Stimulated activated CD8-positive, alpha-beta memory T cell treated with anti-CD3 and anti-CD28 coated beads, Interleukin-4, amount 100 ng/mL, for 24 hours (primary cell): ENCODE results near the gene TBC1D22A.

Source experiments
- DNase-seq: peaks from one replicate; pipeline ENCODE4 v3.0.0-alpha.2; 2020; ENCODE audit warnings: low read depth

TBC1D22A gene

DNA sequence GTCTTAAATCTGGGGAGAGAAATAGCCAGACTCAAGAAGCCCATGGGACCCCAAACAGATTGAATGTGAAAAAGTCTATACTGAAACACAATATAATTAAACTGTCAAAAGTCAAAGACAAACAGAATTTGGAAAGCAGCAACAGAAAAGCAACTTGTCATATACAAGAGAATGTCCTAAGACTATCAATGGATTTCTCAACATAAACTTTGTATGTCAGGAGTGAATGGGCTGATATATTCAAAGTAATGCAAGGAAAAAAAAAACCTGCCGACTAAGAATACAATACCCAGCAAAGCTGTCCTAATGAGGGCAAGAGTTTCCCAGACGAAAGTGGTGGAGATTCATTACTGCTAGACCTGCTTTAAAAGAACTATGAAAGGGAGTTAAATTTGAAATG lies 73.2 kb downstream of the TBC1D22A start:
- DNase-seq = no peak

DNA sequence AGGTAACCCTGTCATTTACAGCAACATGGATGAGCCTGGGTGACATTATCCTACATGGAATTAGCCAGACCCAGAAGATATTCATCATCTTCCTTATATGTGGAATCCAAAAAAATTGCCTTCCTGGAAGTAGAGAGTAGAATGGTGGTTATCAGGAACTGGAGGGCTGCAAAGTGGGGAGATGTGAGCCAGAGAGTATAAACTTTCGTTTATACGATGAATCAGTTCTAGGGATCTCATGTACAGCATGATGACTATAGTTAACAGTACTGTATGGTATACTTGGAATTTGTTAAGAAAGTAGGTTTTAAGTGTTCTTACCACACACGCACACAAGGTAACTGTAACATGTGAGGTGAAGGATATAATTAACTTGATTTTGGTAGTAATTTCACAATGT lies 79.1 kb downstream of the TBC1D22A start:
- no peak for DNase-seq

DNA sequence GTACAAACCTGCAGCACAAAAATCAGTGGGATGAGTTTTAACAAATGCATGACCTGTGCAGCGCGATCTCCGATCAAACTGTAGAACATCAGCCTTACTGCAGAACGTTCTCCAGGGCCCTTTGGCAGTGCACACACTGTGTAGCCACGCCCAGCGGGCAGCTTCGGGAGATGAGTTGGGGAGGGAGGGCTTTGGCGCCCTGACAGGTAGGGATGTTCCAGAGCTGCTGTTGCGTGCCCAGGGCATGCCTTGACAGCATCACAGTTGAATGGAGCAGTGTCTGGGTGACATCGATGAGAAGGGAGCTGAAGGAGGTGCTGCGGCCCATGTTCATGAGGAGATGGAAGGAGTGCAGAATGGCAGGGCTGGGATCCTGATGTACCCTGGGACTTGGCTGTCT lies 80.2 kb downstream of the TBC1D22A start:
- no peak for DNase-seq

DNA sequence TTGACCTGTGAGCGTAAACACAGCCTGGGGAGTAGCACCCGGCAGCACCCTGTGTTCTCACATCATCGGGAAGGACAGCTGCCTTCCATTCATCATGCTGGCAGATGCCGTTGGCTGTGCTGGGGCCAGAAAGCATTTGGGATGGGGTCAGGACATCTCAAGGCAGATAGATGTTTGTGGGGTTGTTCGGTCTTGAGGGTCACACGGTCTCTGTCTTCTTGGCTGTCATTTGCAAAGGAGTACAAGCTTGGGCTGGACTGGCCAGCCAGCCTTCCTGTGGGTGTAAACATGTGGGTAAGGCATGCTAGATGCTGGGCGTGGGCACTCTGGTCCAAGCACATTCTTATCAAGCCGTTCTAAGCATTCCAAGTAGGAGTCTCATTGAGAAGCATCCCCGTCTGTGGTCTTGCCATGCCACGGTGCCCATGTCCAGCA lies 81.4 kb downstream of the TBC1D22A start:
- DNase-seq = no peak

DNA sequence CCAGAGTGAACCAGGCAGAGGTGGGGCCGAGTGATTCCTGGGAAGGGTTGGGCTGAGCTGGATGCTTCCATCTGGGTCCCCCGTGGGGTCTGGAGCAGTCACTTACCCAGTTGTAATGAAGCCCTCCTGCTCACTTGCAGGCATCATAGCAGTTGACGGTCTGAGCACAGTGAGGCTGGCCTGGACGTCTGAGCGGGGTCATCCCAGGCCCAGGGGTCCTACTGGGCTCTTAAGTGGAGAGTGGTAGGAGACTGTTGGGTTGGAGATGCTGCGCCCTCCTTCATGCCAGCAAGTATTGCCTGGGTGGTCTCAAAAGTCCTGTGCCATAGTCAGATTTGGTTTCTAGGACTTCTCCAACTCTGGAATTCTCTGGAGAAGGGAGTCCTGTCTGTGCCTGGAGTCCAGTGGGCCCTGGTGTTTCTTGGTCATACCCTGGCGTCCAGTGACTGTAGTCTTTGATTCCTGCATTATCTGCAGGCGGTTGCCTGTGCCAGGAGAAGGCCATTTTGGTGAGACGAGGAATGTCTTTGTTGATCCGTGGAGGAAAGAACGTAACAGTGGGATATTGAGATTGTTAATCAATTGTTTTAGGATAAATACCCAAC lies 82.3 kb downstream of the TBC1D22A start:
- DNase-seq = no peak

DNA sequence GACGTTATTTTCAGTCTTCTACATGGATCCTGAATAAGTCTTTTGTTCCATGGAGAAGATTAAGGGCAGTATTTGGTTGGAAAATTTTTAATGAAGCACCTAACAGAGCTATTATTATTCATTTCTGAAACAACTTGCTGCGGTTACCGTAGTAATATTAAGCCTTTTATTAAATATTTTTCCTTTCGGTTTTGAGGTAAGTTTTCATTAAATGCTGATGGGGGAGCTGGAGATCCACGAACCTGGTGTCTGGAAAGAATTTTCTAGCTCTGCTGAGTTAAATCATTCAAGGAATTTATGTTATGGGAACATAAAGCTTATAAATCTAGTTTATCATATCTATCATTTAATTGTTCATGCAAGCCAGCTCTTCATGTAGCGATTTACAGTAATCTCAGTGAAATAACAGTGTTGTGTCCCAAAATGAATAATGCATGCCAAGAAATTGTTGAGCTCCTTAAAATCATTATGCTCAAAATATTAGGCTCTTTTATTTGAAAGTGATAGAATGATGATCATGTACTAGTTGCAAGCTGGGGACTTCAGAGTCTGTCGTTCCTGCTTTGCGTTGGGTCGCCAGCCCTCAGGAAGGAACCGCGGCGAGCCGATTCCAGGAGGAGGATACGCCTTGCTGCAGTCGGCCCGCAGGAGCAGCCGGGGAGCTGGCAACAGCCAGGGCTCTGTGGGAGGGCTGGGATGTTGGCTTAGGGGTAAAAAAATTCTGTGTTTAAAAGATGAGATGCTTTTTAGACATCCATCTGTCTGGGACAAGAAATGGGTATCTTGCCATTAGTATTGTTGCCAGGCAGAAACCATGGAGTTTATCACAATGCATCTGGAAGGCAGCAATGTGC lies 83.1 kb downstream of the TBC1D22A start:
- no peak for DNase-seq

DNA sequence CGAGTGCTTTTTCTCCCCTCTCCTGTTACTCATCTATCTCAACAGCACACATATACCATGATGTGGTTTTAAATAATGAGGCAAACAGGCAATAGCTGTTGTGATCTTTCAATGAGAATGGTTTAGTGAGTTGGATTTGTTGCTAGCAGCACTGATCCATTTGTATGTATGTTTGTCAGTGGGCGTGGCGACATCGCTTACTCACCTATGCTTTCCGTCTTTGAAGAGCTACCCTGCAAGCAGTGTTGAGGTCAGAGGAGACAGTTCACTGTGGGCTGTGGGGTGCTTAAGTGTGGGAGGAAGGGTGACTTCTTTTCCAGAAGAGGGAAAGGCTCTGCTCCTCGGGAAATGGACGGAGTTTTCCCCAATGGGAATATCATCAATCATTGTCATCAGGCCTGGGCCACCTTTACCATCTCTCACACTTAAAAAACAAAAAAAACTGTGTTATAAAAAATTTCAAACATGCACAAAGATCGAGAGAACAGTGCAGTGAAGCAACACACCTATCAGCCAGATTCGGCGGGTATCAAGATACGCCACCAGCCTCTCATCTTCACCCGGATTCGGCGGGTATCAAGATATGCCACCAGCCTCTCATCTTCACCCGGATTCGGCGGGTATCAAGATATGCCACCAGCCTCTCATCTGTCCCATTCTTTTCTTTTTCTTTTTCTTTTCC lies 83.8 kb downstream of the TBC1D22A start:
- no peak for DNase-seq

DNA sequence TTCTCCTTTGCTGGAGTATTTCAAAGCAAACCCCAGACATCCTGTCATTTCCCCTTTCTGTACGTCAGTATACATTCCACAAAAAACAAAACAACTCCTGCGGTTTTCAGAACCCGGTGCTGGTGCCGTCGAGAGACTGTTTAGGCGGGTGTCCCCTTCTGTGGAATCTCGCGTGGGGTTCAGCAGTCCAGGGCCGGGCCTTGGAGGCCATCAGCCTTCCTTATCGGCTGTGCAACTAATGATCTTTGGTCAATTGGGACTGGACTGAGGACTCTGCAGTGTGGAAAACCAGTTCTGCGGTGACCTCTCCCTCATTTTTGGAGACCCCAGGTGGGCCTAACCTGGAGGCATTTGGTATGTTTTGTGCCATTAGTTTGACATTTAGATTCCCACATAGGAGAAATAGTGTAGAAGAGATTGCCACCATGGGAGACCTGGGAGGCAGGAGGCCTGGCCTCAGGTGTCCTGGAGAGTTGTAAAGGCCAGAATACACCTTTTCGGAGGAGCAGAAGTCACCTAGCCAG lies 84.4 kb downstream of the TBC1D22A start:
- DNase-seq = no peak

DNA sequence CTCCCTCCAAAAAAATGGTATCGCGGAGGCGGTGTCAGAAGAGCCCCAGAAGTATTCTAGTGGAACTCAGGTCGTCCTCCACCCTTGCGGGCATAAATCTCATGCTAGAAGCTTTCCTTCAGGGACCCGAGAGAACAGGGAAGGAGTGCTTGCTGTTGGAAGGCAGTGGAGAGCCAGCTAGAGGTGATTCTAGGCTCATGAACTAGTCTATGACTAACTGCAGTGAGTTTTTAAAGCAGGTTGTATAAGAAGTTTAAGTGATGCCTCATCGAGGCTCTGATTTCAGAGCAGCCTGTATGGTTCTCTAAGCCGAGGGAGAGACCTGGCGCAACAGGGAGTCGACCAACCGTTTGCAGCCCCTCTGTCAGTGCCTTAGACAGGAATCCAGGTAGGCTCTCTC lies 85.7 kb downstream of the TBC1D22A start:
- DNase-seq = no peak

DNA sequence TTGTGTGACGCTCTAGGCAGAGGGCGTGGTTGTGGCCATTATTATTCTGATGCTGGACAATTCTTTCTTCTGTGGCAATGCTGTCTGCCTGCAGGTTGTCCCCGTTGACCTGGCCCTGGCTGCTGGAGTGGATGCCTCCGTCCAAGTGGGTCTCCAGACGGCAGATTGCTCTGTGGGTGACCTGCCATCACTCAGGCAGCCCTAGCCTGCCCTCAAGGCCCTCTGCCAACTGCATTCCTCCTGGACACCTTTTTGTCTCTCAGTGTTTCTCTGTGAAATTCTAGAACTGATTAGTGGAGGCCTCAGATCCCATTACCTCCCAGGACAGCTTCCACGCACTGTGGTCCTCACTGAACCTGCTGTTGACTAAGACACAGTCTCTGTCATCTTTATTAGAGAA lies 86.7 kb downstream of the TBC1D22A start:
- no peak for DNase-seq

DNA sequence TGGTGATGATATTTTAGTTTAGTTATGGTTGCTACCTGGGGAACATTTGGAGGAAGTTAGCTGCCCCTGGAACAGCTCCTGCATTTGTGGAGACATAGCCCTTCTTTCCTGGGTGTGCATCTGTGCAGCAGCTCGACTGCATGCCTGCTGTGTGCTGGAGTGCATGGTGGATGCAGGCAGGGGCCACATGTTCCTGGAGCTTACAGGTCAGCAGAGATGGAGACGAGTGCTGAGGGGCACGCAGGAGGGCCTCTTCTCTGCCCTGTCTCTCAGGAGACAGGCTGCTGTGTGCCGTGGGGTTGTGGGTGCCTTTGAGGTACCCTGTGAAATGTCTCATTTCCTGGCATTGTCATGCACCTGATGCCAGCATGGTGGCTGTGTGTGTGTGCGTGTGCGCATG lies 87.5 kb downstream of the TBC1D22A start:
- DNase-seq = no peak

DNA sequence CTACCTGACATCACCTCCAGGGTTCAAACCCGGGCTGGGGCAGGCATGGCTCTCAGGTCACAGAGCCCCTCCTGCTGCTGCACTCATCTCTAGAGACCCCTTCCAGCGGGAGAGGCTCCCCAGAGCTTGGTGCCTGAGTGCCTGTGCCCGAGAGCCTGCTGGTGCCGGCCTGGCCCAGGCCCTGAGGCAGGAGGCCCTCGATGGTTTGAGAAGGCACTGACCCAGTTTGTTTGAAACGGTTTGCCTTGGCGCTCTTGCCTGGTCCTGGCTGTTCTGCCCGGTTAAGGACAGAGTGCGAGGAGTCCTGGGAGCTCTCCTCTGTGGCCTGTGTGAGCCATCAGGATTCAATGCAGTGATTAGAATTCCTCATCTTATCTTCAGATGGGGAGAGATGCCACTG lies 88.9 kb downstream of the TBC1D22A start:
- DNase-seq = no peak

DNA sequence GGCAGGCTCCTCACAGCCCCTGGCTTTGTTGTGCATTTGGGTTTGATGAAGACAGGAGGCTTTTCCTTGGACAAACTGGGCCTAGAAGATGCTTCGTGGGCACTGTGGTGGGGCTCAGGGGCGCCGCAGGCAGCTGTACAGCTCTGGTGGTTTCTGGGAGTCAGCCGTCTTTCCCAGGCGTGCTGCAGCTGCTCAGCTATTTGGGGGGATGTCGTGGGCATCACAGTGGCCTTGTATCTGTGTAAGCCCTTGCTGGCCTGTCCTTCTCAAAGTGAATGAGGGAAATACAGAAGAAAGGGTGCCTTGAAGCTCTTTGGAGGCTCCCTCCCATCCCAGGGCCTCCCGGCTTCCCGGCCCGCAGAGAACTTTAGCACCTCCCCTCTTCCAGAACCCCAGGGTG lies 89.5 kb downstream of the TBC1D22A start:
- no peak for DNase-seq

DNA sequence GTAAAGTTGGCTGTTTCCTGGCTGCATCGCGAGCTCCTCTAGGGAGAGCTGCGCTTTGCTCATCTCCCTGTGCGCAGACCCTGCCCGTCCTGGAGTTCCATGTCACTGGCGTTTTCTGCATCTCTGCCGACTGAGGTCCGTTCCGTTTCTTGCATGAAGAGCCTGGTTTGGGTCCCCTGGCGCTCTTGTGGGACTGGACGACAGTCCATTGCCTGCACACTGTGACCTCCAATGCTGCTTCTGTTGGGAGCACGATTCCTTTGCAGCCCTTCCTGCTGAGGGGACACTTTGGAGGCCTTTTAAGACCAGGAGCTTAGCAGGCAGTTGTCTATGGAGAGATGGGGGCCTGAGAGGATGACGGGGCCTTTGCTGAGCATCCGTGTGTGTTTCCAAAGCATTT lies 90.3 kb downstream of the TBC1D22A start:
- DNase-seq = no peak

DNA sequence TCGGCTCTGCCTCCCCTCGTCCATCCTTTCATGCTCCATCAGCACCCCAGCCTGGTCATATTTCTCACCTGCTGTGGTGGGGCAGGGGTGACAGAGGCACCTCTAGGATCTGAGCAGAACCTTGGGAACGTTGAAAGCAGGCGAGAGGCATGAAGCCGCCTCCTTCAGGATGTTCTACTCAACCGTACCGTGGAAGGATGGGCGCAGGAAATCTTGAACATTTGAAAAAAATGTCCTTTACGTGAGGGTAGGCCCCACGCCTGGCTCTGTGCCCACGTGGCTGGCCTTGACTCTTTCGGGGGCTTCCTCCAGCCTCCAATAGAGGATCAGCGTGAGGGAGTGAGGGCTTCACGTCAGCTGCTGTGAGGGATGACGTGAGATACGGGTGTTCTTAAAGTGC lies 90.7 kb downstream of the TBC1D22A start:
- DNase-seq = no peak

DNA sequence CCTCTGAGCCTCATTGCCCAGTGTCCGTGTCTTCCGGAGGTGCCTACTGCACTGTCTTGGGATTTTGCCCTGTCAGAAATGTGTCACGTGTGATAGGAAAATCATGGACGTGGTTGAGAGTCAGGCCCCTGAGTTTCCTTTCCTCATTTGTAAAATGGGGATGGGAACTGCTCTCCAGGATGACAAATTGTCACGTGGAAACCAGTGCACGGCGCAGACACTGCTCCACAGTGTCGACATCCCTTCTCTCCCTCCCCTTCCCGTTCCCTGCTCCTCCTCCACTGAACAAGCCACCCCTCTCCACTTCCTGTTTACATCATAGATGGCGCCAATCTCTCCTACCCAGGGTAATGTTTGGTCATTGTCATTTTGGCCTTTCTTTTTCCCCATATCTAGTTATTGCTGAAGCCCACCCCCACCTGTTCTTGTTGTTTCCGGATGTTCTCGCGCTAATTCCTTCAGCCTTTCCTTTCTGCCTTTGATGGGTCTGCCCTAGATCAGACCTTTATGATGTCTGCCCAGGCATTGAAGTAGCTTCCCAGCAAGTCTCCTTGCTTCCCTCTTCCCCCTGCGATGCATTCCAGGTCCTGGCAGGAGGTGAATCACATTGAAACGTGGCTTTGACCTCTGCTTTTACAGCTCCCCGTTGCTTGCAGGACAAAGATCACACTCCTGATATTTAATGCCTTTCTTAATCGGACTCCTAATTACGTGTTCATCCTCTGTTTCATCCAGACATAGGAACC lies 91.8 kb downstream of the TBC1D22A start:
- no peak for DNase-seq

DNA sequence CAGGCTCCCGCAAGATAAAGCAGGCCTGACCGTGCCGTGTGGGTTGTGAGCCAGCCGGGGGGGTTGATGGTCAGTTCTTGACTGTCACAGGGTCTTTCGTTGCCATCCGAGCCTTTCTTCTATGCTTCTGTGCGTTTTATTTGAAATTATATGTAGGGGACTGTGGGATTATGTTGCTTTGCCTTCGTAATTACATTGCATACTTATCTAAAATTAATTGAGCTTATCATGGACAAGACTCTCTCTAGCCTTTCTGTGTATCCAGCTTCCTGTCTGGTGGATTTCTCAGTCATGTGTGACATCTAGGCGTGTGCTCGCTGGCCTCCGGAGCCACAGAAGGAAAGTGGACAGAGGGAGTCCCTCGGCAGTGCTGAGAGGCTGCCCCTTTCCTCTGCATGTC lies 93.2 kb downstream of the TBC1D22A start:
- no peak for DNase-seq

DNA sequence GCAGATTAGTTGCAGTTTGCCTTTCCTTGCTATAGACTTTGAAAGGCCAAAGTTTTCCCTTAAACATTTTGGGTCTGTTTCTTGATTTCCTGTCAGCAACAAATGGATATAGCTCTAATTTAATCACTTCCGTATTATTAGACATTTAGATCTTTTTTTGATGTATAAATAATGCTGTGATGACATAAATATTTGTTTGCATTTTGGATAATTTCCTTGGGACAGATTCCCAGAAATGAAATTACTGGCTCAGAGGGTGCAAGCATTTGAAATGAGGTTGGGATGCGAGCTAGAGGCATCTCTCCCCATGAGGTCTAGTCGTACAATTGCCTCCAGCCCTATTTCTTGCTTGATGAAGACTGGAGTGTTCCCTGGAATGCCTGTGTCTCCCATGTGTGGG lies 94.2 kb downstream of the TBC1D22A start:
- DNase-seq = no peak

DNA sequence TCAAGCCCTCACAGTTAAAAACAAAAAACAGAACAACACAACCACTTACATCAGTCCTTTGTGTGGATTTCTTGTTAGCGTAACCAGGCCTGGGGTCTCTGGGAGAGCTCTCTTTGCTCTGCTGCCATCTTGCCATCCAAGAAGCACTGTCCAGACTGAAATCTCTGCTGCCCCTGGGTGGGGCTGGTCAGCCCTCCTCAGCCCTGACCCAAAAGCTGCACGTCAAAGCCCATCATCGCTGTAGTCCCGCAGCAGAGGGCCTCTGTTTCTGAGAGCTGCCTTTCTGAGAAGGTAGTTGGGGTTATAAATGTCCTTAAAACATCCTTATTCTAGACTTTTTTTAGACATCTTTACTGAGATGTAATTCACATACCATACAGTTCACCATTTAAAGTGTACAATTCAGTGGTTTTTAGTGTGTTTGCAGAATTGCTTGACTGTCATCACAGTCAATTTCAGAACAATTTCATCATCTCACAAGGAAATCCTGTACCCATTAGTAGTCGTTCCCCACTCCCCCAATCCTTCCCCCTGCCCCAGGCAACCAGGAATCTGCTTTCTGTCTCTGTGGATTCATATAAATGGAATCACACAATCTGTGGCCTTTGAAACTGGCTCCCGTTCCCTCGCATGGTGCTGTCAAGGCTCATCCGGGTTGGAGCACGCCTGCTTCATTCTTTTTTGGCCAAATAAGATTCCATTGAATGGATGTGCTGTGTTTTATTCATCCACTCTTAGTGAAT lies 94.9 kb downstream of the TBC1D22A start:
- no peak for DNase-seq

DNA sequence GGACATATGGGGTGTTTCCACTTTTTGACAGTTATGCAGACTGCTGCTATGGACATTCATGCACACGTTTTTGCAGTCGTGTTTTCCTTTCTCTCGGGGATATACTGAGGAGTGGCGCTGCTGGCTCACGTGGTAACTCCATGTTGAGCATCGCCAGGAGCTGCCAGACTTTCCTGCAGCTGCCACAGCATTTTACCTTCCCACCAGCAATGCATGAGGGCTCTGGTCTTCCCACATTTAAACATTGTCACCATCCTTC lies 95.4 kb downstream of the TBC1D22A start:
- no peak for DNase-seq

DNA sequence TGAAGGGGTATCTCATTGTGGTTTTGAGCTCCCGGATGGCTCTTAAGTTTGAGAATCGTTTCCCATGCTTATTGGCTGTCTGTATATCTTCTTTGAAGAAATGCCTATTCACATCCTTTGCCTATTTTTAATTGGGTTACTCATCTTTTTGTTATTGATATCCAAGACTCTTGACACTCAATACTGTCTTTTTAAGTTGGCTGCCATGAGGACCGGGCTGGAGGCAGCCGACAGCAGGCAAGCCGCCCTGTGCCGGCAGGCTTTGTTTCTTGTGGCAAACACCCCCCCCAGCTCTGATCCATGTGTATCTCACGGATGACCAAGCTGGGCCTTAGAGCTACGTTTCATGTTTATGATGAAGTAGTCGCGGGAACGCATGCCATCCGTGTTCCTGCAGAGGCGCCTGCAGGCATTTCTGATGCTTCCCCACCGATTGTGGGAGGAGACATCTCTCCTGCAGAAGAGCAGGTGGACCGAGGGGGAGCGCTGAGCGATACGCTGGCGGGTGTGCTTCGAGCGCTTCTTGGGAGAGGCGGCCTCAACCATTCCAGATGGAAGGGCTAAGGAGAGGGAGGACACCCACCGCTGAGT lies 95.8 kb downstream of the TBC1D22A start:
- no peak for DNase-seq

DNA sequence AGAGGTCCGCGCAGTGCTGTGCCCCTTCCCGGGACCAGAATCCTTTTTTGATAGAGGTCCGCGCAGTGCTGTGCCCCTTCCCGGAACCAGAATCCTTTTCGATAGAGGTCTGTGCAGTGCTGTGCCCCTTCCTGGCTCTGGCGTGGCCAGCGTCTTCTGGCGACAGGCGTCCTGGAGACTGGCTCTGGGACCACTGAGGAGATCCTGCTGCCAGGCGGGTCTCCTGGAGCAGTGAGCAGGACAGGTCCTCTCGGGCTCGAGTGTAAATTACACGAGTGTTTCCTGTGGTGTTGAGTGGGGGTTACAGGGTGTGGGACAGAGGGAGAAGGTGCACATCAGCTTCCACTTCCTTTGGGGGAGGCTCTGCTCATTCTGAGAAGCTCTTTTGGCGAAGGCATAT lies 98.1 kb downstream of the TBC1D22A start:
- no peak for DNase-seq
